HG02588 (cell line): ENCODE data around the gene C2orf81.

Source experiments
- ATAC-seq: cut with Tn5 transposase; IDR thresholded peaks from one replicate; pipeline ENCODE4 v1.9.1; 2021; ENCODE audit warnings: mild to moderate bottlenecking, moderate library complexity; ENCODE audit not compliant: unreplicated experiment

Gene C2orf81

GRCh38 chr2:74391580-74392448 lies 29.6 kb downstream of the C2orf81 start:
- ATAC-seq = peak; percentile 68

- ATAC-seq = no peak
Observed at GRCh38 chr2:74391209-74391579, 30.2 kb downstream of the C2orf81 start.

- ATAC-seq = no peak
Observed at GRCh38 chr2:74390606-74391005, 30.8 kb downstream of the C2orf81 start.

- no peak for ATAC-seq
Observed at GRCh38 chr2:74387346-74387745, 34.1 kb downstream of the C2orf81 start.

- ATAC-seq = no peak
Observed at GRCh38 chr2:74385396-74385795, 36.0 kb downstream of the C2orf81 start.

GRCh38 chr2:74384051-74384450 lies 37.4 kb downstream of the C2orf81 start:
- no peak for ATAC-seq

GRCh38 chr2:74383254-74383653 lies 38.2 kb downstream of the C2orf81 start:
- no peak for ATAC-seq

- no peak for ATAC-seq
Observed at GRCh38 chr2:74381751-74382150, 39.7 kb downstream of the C2orf81 start.

GRCh38 chr2:74379851-74380789 lies 41.3 kb downstream of the C2orf81 start, which contains the start of gene DCTN1:
Gene DCTN1 (minus strand): TSS chr2:74380311. CDS start chr2:74380037, 274 bp downstream.
- no peak for ATAC-seq

GRCh38 chr2:74378007-74378406 lies 43.4 kb downstream of the C2orf81 start:
- no peak for ATAC-seq

GRCh38 chr2:74375838-74376237 lies 45.6 kb downstream of the C2orf81 start:
- no peak for ATAC-seq

- no peak for ATAC-seq
Observed at GRCh38 chr2:74374509-74375205, 46.8 kb downstream of the C2orf81 start.

GRCh38 chr2:74373985-74374384 lies 47.4 kb downstream of the C2orf81 start:
- ATAC-seq = no peak

- ATAC-seq = no peak
Observed at GRCh38 chr2:74373221-74373676, 48.2 kb downstream of the C2orf81 start.

- ATAC-seq = no peak
Observed at GRCh38 chr2:74372674-74373073, 48.7 kb downstream of the C2orf81 start.

GRCh38 chr2:74371421-74371820 lies 50.0 kb downstream of the C2orf81 start:
- no peak for ATAC-seq

- ATAC-seq = no peak
Observed at GRCh38 chr2:74369976-74370375, 51.4 kb downstream of the C2orf81 start.

- no peak for ATAC-seq
Observed at GRCh38 chr2:74368499-74368898, 52.9 kb downstream of the C2orf81 start.

- ATAC-seq = no peak
Observed at GRCh38 chr2:74367789-74368188, 53.6 kb downstream of the C2orf81 start.

- ATAC-seq = no peak
Observed at GRCh38 chr2:74366036-74366435, 55.4 kb downstream of the C2orf81 start.
